ENCODE data around the gene SUGP2.

The SUGP2 gene

DNA sequence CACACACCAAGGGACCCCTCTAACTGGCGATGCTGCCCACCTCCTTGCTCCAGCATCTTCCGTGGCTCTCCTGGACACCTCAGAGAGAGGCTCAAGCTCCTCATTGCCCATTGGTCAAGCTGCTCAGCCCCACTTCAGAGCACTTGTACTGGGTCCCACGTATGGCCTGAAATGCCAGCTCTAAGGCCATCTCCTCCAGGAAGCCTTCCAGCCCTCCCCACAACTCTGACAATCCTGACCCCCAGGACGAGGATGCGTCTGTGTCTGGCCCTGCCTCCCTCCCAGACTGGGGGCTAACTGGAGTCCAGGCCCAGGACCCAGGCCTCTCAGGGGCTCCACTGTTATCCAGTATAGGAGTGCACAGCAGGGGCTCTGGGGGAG lies 84.4 kb downstream of the SUGP2 start:
- no peak for DNase-seq

DNA sequence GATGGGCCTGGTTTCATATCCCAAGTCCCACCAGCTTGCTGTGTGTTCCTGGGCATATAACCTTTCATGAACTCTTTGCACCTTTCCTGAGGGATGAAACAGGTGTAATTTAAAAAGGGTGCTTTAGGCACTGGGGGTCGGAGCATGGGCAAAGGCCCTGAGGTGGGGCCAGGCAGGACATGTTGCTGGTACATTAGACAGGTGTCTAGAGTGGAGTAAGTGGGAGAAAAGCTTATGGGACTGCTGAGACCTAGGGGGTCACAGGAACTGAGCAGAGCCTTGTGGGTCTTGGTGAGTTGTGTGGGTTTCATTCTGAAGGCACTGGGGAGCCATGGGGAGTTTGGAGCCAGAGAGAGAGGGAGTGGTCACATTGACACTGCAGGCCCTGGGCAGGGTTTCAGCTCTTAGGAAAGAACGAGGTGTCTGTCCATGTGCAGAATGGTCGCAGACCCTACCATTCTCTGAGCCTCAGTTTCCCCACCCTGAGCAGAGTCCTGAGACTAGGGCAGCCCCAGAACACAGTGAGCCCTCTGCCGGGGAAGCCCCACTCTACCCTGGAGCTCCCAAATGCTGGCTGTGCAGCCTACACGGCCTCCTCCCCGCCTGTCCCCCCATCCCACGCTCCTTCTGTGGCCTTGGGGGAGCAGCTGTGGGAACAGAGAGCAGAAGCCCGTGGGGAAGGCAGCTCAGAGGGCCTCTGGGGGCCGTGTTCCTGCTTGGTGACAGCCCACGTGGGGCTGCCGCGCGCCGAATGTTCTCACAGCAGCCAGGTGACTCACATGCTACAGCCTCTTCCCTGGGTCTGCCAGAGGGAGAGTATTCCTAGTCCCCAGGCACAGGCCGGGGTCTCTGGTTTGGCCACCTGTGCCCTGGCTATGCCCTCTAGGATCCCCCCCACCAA lies 85.0 kb downstream of the SUGP2 start:
- no peak for DNase-seq

DNA sequence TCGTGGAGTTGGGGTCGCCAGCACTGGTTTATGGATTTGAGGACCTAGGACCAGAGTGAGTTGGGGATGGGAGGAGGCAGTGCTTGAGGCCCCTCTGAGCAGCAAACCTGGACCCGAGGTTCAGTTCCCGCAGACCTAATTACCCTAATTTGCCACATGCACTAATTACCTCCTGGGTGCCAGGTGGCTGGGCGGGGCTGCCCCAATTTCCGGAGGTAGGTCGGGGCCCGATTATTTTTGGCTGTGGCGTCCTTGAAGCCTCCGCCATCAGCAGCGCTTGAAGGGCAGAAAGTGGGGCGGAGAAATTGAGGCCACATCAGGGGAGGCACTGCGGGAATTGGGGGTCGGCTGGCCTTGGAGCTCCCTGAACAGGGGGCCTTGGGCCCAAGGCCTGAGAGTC lies 86.4 kb downstream of the SUGP2 start:
- no peak for DNase-seq

DNA sequence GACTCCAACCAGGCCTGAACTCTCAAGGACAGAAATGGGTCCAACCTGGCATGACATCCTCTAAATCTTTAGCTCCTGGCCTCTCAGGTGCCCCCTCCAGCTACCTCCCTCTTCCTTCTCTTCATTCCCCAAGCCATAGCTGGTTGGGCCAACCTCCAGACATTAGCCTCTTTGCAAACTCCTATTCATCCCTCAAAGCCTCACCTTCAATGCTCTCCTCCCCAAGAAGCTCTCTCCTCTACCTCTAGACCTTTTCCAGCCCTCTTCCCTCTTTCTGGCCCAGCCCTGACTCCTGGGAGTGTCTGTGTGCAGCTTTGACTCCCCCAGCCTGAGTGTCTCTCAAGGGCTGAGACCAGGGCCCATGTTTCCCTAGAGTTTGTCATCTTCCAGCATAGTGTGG lies 87.0 kb downstream of the SUGP2 start:
- no peak for DNase-seq

DNA sequence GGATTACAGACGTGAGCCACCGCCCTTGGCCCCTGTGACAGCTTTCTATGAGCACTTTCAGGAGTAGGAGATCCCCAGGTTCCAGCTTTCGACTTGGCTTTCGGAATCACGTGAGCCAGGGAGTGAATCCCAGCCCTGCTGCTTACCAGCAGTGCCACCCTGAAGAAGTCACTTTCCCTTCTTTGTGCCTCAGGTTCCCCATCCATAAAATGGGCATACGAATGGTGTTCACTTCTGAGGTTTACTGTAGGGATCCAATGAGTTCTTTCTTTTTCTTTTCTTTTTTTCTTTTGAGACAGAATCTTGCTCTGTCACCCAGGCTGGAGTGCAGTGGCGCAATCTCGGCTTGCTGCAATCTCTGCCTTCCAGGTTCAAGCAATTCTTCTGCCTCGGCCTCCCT lies 88.0 kb downstream of the SUGP2 start:
- no peak for DNase-seq

DNA sequence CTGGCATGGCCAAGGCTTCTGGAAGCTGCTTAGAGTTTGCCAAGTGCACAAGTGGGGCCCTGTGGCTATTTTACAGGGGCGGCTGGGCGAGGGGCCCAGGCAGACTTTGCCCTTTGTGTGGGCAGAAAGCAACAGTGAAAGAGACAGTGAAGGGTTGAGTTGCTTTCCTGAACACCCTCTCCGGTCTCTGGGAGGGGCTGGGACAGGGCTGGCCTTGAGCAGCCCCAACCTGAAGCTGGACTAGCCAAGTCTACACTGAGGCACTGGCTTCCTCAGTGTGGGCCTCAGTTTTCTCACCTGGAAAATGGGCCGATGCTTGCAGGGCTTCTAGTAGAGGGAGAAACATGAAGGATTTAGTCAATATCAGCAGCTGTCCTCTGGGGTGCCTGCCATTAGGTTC lies 89.9 kb downstream of the SUGP2 start:
- no peak for DNase-seq

DNA sequence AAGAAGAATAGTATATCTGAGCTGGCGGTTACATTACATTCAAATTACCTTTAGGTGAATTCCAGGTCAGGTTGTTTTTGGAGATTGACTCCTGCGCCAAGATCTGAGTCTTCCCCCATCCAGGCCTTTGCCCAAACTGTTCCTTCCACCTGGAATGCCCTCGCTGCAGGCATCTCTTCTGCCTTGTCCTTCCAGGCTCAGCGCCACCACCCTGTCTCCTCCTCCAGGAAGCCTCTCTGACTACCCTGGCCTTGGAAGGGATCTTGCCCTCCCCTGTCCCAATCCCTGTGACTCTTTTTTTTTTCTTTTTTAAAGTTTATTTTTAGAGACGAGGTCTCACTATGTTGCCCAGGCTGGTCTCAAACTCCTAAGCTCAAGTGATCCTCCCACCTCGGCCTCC lies 90.6 kb downstream of the SUGP2 start:
- no peak for DNase-seq

DNA sequence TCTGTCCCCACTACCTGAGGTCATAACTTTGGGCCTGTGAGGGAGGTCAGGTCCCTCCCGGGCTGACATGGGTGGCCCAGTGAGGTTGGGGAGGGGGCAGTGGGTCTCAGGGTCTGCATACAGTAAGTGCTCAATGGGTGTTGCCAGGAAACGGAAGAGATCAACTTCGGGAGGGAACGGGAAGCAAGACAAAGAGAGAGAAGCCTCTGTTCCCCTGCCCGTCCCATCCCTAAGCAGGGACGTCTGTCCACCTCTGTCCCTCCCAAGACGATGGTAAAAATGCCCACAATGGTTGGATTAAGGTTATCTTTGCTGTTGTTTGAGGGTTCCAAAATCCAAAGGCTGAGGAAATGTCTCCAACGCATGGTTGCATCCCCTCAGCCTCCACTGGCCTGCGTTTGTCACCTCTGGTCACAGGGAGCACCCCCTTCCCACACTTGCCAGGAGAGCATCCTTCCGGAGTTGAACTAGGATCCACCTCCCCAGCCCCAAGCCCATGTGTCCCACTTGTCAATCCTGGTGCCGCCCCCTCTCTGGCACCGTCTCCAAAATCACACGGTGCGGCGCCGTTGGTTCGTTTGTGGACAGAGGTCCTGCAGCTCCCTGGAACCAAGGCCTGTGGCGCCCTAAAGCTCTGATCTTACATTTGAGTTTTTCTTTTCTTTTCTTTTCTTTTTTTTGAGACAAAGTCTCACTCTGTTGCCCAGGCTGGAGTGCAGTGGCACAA lies 91.5 kb downstream of the SUGP2 start:
- DNase-seq: no peak
